Measurements from ENCODE around the gene SREK1. TPM values are rescaled to one million over a fixed set of nuclear protein-coding genes. Genes with fewer than 3 reads are reported as not detected.
A peak's percentile ranks its signal among the peaks of the same experiment; 100 is the strongest.

The SREK1 gene
- total and polyA plus RNA-seq, 2 of the 8 experiments (the other 6 are each of a cell fraction or from before 2014, with no cell fraction given), result 10.6 to 40.4 TPM

- Histone ChIP-seq H3K14ac (ENCODE audit: insufficient read length) (no peak overlapping the region), H3K79me2 (ENCODE audit: control insufficient read depth in 1 of 2, insufficient read depth in 2 of 2, low read length in 2 of 2) (no peaks in the 10 kb centered on the region), H2BK5ac (ENCODE audit: low read depth, low read length) (no peak overlapping the region; the same call in 1 of the 2 replicates), H3K9me3 (ENCODE audit: insufficient read depth in 2 of 2, low read depth in 1 of 2, low read length in 1 of 2) (no peaks in the 10 kb centered on the region), H2BK20ac (ENCODE audit: low read length) (0 out of 2 replicates have a peak overlapping the region, but pooled peaks have one; percentile 21), H2BK15ac (ENCODE audit: low read length) (0 out of 2 replicates have a peak overlapping the region, but pooled peaks have one; percentile 31), H3K79me1 (ENCODE audit: low read depth, low read length) (no peaks in the 10 kb centered on the region), H3K4me3 (ENCODE audit: extremely low read depth in 1 of 4, insufficient read depth in 2 of 4, low read depth in 3 of 4, low read length in 4 of 4) (no peak overlapping the region), H2AK5ac (ENCODE audit: low read depth, low read length) (no peak overlapping the region), H3K27me3 (replicated peaks in 1 of 4; ENCODE audit: control insufficient read depth in 3 of 4, extremely low read depth in 1 of 4, insufficient read depth in 3 of 4, low read length in 3 of 4) (no peaks in the 10 kb centered on the region), H3K4me1 (replicated peaks in 1 of 4; ENCODE audit: control insufficient read depth in 3 of 4, insufficient read depth in 4 of 4, low read length in 3 of 4) (no peaks in the 10 kb centered on the region; a peak in 1 of 7 replicates), H3K27ac (ENCODE audit: low read depth, low read length) (no peak overlapping the region), H3K18ac (ENCODE audit: extremely low read depth, low read length) (peak overlapping the region; percentile 71; the same call in 1 of the 2 replicates), H4K8ac (ENCODE audit: extremely low read depth, insufficient read depth, low read length) (no peak overlapping the region; the same call in 1 of the 2 replicates), H4K91ac (replicated peaks; ENCODE audit: insufficient read length, low read length) (no peak overlapping the region), H4K20me1 (replicated peaks in 1 of 2; ENCODE audit: control insufficient read depth in 1 of 2, insufficient read depth in 2 of 2, low read length in 2 of 2) (no peaks in the 10 kb centered on the region), H3K23ac (ENCODE audit: insufficient read length) (no peak overlapping the region), H3K4ac (replicated peaks; ENCODE audit: insufficient read length, low read depth, low read length) (no peak overlapping the region), H3K9ac (replicated peaks in 1 of 4; ENCODE audit: extremely low read depth in 1 of 4, low read depth in 3 of 4, low read length in 3 of 4) (no peak overlapping the region), H3K36me3 (ENCODE audit: control insufficient read depth in 2 of 4, insufficient read depth in 4 of 4, low read length in 3 of 4) (no peaks in the 10 kb centered on the region), H2BK12ac (ENCODE audit: low read depth, low read length) (0 out of 2 replicates have a peak overlapping the region, but pooled peaks have one; percentile 23), H4K5ac (ENCODE audit: insufficient read length, low read depth, low read length) (no peak overlapping the region), H3K23me2 (ENCODE audit: low read depth, low read length) (no peaks in the 10 kb centered on the region), H2AFZ (ENCODE audit: low read length) (0 out of 2 replicates have a peak overlapping the region, but pooled peaks have one; percentile 9), H3K4me2 (ENCODE audit: insufficient read depth in 1 of 2, low read depth in 2 of 2, low read length in 2 of 2) (no peak overlapping the region), H2BK120ac (replicated peaks; ENCODE audit: low read depth, low read length) (no peak overlapping the region), H3K56ac (replicated peaks; ENCODE audit: insufficient read length, low read depth, low read length) (no peak overlapping the region)
- DNase-seq (ENCODE audit: low read depth in 1 of 2, low spot score in 2 of 2) (no peak), FAIRE-seq (no peak)
- WGBS, 2 experiments (ENCODE audit: extremely low coverage in 1 of 2, insufficient coverage in 1 of 2, insufficient read length in 1 of 2, insufficient replicate concordance in 2 of 2, low coverage in 1 of 2, low lambda C conversion rate in 2 of 2, missing lambda C conversion rate in 1 of 2), result 81% methylated on average over 4 of the region's 4 CpGs; no CpG with 5 or more reads in 1 of the 2 experiments
- ChIA-PET POLR2A (ENCODE audit: partially characterized antibody) (no interaction called here), CTCF (ENCODE audit: partially characterized antibody) (interaction anchor here (1.1 to 1.8 kb wide), 2 partner anchors 15 to 48 kb away, joined by 3 to 6 read pairs; no protein-coding TSS in a partner anchor)
- TF ChIP-seq CTCF (IDR thresholded peaks at IDR 0.05; ENCODE audit: control extremely low read depth in 1 of 3, insufficient read depth in 1 of 3, low read depth in 1 of 3, low read length in 3 of 3) (peak in 2 of 3 experiments; percentile 16 to 22; a peak in 2 of 4 replicates), RNF2 (IDR thresholded peaks at IDR 0.05; ENCODE audit: borderline replicate concordance, low read depth, low read length, missing control alignments, poor library complexity, severe bottlenecking) (no peak), BRCA1 (IDR thresholded peaks at IDR 0.05; ENCODE audit: low read depth, low read length) (no peak), RAD21 (IDR thresholded peaks at IDR 0.05 in 1 of 2, conservative IDR thresholded peaks at IDR 0.05 in 1 of 2; ENCODE audit: low read depth in 2 of 2, low read length in 2 of 2) (peak; percentile 41 to 52), CHD2 (IDR thresholded peaks at IDR 0.05; ENCODE audit: low read length) (no peak), CREB1 (IDR thresholded peaks at IDR 0.05) (no peak), RXRA (IDR thresholded peaks at IDR 0.05; ENCODE audit: insufficient read depth, low read depth, low read length) (no peak)
Observed at GRCh38 chr5:66209350-66209749, 65.2 kb downstream of the SREK1 start.
